Fibroblast of peridontal ligament (primary cell): ENCODE measurements around the gene MYCN.

Experiments used
- DNase-seq: peaks from one replicate; pipeline ENCODE4 v3.0.0-alpha.2; 2010; ENCODE audit errors: extremely low read depth

The MYCN gene

GRCh38 chr2:15976354-15976753 lies 36.0 kb downstream of the MYCN start:
- DNase-seq, result no peak

DNA sequence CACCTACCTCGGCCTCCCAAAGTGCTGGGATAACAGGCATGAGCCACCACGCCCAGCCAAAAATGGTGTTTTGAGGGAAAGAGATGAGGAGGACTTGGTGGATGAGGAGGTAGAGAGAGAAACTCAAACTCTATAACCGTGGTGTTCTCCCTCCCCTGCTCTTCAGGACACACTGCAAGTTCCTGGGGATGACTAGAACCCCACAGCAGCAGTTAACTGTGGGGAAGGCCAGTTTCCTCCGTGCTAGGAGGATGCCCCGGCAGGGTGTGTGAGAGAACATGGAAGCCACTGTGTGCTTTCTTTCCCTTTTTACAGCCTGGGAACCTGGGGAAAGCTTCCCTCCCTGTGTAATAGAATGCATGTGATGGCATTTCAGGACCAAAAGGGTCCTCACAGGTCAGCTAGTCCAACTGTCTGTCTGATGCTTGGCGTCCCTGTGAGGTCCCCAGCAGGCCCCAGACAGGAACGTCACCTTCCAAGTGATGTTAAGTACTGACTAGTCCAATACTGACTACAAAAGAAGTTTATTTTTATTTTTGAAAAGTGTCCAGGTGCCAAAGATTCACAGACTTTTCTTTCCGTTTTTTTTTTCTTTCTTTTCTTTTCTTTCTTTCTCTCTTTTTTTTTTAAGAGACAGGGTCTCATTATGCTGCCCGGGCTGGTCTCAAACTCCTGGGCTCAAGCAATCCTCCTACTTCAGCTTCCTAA lies 38.9 kb downstream of the MYCN start:
- DNase-seq, result no peak

DNA sequence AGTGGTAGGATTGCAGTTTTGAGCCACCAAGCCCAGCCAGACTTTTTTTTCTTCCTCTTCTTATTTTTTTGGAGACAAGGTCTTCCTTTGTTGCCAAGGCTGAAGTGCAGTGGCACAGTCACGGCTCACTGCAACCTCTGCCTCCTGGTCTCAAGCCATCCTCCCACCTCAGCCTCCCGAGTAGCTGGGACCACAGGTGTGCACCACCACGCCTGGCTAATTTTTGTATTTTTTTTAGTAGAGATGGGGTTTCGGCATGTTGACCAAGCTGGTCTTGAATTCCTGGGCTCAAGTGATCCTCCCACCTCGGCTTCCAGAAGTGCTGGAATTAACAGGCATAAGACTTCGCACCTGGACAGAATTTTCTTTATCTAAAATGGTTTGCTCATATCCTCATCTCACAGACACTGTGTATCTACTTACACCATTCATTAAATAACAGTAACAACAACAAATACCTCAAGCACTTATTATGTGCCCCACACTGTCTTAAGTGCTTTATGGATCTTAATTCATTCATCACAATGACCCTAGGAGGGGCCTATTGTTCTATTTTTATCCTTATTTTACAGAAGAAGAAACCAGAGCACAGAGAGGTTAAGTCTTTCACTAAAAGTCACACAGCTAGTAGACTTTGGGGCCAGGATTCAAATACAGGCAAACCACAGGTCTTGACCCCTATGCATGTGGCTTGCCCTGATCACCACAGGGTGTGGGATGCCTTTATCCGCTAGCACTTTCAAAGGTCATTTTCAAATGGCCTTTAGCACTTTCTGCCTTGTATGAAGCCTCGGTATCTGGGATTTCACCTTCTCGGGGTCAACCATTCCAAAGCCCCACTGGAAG lies 39.6 kb downstream of the MYCN start:
- DNase-seq, result no peak

DNA sequence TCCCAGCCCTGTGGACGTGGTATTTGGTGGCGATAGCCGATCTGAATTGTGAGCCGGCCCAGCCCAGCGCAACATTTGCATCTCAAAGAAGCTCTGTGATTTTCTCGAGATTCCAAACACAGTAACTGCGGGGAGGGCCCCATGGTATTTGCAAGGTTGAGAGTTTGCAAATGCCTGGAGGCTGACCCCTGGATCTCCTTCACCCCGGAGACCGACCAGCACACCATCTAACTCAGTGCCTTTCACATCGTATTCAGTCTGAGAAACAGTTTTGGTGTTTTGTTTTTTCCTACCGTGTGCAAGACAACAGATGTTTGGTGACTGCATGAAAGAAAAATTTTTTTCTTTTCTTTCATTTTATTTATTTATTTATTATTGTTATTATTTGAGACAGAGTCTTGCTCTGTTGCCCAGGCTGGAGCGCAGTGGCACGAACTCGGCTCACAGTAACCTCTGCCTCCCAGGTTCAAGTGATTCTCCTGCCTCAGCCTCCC lies 40.3 kb downstream of the MYCN start:
- no peak for DNase-seq

- no peak for DNase-seq
Measured at GRCh38 chr2:15981646-15982045, 41.3 kb downstream of the MYCN start.

DNA sequence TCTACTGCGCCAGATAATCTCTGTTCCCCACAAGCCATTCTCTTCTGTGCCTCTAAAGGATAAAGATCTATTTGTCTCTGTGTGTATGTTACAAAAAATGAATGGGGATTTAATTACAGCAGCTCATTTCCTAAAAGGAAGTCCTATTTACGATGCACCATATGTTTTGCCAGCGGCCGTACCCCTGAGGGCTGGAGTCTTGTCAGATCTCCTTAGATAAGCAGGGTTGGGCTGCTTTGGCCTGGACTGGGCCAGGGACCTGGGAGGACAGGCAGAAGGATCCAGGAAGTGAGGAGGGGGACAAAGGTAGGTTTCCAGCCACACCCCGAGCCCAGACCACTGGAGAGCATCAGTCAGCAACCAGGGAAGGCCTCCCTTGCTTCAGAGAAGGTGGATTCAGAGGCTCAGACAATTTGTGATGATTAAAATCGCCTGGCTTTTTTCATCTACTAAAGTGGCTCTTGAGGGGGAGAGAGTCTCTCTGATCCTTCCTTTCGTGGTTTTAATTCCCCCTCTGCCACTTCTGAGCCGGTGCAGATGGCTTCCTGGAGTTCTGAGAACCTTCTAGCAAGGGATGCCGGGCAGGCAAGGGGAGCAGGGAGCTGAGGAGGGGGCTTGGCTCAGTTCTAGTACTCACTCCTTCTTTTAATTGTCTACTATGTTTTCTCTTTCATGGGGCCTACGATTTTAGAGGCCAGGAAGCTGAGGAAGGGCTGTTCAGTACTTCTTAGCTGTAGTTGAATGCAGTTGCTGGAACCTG lies 42.1 kb downstream of the MYCN start:
- DNase-seq, result no peak

DNA sequence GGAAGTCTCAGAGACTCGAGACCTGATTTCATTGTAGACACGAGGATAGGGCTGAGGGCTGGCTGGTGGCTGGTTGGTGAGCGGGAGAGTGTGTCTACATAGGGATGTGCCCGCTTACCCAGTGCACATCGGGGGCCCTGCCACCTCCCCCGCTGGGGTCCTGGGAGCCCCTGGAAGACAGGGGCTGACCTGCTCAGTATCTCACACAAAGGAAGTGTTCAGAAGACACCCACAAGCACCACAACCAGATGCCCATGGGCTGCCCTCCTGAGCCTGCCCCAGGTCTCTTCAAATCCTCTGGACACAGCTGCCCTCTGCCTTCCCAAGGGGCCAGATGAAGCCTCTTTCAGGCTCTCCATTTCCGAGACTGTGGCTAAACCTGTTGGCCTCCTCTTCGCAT lies 43.1 kb downstream of the MYCN start:
- DNase-seq, result no peak

- DNase-seq, result no peak
Measured at GRCh38 chr2:15984368-15985255, 44.3 kb downstream of the MYCN start.

DNA sequence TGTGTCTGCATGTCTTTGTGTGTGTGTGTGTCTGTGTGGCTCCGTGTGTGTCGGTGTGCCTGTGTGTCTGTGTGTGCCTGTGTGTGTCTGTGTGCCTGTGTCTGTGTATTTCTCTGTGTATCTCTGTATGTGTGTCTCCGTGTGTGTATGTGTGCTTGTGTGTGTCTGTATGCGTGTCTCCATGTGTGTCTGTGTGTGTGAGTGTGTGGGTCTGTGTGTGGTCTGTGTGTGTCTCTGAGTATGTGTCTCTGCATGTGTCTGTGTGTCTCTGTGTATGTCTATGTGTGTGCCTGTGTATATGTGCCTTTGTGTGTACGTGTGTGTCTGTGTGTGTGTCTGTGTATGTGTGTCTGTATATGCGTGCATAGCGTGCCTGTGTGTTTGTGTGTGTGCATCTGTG lies 45.2 kb downstream of the MYCN start:
- no peak for DNase-seq

DNA sequence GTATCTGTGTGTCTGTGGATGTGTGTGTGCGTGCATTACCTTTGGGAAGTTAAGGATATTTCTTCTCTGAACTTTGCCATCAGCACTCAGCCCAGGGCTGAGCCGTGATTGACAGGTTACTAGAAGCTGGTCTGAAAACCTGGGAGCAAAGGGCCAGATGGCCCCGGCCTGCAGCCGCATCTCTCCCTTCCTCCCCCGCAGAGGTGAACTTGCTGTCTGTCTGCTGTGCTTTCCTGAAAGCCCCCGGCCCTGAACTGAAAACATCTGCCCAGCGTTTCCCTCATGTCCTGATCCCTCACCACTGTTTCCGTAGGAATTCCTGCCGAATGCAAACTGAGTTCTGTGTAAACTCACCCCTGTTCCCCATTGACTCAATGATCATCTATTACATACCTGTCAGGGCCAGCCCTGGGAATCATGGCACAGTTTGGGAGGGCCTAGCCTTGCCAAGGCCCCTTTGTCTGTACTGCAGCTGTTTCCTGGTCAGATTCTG lies 45.8 kb downstream of the MYCN start:
- DNase-seq, result no peak

DNA sequence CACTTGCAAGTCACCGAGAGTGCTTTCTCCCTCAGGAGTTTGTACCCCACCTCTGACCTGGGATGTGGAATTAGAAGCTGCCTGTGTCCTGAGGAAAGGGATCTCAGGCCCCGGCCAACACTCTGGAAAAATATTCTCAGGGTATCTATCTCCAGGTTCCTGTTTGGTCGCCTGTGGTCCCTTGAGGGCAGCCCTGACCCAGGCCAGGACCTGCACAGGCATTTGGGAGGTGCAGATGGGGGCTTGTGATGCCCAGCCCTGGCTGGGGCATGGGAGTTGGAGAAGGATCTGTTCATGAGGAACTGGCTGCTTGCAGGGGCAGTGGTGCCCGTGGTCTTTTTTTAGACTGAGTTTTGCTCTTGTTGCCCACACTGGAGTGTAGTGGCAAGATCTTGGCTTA lies 46.3 kb downstream of the MYCN start:
- DNase-seq, result no peak

GRCh38 chr2:15988733-15989132 lies 48.4 kb downstream of the MYCN start:
- DNase-seq, result no peak

DNA sequence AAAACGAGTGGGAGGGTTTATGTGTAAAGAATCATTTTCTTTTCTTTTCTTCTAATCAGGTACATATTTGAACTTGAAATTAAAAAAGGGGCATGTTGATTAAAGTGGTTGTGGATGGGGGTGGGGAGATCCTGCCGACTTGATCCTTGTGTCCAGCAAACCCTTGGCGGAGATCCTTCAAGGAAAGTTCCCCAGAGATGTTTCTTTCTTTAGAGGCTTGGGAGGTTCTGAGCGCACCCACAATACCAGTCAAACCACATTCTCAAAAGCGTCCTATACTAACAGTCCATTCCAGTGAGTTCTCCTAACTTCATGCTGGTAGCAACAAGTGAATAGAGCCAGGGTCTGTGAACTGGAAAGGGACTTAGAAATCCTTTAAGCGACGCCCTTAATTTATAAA lies 49.2 kb downstream of the MYCN start:
- DNase-seq, result no peak

DNA sequence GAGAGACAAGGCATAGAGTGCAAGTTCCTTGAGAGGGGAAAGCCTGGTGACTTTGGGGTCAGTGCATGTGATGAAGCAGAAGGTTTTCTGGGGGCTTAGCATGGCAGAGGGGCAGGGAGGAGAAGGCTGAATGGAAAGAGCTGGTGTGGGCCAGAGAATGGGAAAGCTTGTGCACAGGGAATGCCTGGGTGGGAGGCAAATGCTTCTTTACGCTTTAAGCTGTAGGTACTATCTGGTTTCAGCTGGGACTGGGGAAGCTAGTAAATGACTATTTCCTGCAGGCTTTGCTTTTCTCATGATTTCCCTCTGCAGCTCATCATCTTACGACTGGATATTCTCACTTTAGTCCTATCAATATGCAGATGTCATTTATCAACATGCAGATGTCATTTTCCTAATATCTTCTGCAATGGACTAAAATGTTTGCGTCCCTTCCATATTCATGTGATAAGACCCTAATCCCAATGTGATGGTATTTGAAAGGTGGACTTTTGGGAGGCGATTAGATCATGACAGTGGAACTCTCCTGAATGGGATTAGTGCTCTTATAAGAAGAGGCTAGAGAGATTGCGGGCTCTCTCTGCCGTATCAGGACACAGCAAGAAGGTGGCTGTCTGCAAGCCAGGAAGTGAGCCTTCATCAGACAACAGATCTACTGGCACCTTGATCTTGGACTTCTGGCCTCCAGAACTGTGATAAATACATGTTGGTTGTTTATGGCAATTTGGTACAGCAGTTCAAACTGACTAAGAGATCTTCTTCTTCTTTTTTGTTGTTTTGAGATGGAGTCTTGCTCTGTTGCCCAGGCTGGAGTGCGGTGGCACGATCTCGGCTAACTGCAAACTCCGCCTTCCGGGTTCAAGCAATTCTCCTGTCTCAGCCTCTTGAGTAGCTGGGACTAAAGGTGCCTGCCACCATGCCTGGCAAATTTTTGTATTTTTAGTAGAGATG lies 50.1 kb downstream of the MYCN start:
- no peak for DNase-seq

GRCh38 chr2:15991231-15991630 lies 50.9 kb downstream of the MYCN start:
- no peak for DNase-seq

- DNase-seq, result no peak
Measured at GRCh38 chr2:15992457-15993231, 52.3 kb downstream of the MYCN start.

GRCh38 chr2:15993232-15993610 lies 52.9 kb downstream of the MYCN start:
- no peak for DNase-seq

DNA sequence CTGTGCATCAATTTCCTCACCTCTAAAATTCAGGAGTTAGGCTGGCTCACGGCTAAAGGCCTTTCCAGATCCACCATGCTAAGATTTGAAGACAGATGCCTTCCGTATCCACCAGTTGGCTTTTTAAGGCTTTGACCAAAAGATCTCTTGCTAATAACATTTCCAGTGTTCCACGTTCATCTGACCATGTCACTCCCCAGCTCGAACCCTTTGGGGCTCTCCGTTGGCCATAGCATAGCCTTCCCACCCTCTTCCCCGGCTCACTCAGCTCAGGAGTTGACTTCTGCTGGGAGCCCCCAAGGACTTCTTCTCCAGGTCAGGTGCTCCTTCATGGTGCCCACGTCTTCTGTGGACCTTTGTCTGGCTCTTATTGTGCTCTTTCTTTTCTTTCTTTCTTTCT lies 53.3 kb downstream of the MYCN start:
- DNase-seq, result no peak

DNA sequence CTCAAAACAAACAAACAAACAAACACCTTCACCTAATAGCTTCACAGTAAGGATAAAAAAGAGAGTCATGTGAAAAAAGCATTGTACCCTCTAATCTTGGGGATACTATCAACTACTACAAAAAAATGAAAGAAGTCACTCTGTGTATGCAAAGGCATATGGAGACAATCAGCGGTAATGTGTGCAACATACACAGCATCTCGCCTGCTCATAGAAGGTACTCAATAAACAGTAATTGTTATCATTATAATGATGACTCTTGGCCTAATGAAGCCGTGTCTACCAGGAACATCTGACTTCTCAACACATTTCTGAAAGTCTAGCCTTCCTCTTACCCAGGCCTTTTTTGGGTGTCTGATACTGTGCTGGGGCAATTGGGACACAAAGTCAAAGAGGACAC lies 55.3 kb downstream of the MYCN start:
- no peak for DNase-seq
